Stimulated activated CD4-positive, alpha-beta T cell treated with anti-CD3 and anti-CD28 coated beads, Interleukin-15, amount 100 ng/mL, for 48 hours (primary cell): Measurements from ENCODE around the gene ASTN2.

Experiments used
- DNase-seq, 2 donors: peaks; one replicate each; pipeline ENCODE4 v3.0.0-alpha.2; 2020; ENCODE audit warnings: low read depth in 2 of 2

The ASTN2 gene

DNA sequence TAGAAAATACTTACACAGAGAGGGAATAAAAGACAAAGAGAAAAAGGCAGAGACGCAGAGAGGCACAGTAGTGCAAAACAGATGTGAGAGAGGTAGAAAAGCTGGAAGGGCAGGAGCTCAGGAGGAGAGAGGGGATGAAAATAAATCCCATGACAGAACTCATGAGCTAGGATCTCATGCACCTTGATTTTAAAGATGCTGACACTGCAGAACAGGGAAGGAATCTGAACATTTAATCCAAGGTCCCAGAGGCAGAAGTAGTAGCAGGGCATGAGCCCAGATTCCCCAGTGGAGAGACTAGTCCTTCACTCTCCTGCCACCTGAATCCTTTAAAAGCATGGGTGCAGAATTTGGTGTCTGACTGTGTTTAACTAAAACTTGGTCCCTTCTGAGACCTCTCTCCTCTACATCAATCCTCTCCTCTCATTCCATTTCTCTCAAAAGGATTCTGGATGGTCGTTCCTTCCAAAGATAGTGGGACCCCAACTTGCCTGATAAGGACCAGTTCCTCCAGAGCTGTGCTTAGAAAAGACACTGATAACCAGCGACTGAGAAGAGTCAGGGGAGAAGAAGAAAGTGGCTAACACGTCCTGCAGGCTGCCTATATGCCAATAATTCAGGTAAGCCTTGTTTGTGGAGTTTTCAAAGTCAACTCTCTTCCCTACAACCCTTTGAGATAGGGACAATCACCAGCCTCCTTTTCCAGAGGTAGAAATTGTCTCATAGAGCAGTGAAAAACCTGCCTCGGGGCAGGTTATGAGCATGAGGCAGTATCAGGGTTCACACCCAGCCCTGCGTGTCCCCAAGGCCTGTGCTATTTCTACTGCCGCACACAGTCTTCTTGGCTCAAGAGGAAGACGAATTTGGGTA lies 931.0 kb downstream of the ASTN2 start:
- DNase-seq = no peak

DNA sequence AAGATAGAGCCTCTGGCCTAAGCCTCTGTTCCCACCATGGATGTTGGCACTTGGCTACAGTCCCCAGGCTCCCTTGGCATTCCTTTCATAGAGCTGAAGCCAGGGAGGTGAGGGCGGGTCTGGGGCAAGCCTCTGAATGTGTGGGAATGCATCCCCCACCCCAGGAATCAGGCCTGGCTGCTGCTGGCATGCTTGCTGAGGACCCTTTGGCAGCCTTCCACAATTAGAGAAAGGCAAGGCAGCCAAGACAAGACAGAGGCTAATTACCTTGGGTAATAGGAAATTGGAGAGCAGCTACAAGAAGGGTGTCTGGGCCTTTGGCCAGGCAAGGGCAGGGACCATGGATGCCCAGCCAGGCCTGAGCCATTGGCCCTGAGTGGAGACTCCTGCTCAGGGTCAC lies 932.1 kb downstream of the ASTN2 start:
- DNase-seq = no peak

- DNase-seq = no peak
Measured at GRCh38 chr9:116480700-116481099, 934.2 kb downstream of the ASTN2 start.

- no peak for DNase-seq
Measured at GRCh38 chr9:116479967-116480366, 934.9 kb downstream of the ASTN2 start.

DNA sequence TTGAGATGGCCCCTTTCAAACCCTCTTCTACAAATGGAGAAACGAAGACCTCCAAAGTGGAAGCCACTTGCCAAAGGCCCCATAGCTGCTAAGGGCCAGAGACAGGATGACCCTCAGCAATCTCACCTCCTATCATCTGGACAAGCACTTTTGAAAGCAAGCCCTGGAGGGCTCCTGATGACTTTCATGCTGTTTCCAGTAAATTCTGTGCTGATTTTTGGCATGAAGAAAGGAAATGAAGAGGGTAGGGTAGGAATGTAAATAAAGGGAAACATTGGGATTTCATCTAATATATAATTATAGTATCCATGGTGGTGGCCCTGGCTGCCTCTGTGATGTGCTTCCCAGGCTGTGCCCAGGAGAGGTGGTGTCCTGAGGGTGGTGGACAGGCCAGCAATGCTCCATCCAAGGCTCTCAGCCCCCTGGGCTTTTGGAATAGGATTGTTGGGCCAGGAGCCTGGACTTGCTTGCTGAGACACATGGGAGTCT lies 935.8 kb downstream of the ASTN2 start:
- DNase-seq = no peak

DNA sequence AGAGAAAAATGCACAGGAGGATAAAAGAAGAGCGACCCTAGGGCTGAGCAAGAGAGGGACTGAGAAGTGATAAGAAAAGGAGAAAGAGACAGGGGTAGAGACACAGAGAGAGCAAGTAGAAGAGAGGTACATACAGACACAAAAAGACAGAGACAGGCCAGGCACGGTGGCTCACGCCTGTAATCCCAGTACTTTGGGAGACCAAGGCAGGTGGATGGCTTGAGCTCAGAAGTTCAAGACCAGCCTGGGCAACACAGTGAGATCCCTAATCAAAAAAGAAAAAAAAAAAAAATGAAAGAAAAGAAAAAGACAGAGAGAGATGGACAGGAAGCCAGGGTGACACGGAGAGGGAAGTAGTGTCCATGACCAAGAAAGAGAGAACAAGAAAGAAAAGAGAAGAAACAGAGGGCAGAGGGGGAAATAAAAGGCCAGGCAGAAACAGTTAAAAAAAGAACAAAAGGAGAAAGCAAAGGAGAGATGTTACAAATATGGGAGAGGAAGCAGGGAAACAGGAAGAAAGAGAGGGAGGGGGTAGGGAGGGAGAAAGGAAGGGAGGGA lies 937.2 kb downstream of the ASTN2 start:
- DNase-seq = no peak

GRCh38 chr9:116476935-116477381 lies 937.9 kb downstream of the ASTN2 start:
- no peak for DNase-seq

DNA sequence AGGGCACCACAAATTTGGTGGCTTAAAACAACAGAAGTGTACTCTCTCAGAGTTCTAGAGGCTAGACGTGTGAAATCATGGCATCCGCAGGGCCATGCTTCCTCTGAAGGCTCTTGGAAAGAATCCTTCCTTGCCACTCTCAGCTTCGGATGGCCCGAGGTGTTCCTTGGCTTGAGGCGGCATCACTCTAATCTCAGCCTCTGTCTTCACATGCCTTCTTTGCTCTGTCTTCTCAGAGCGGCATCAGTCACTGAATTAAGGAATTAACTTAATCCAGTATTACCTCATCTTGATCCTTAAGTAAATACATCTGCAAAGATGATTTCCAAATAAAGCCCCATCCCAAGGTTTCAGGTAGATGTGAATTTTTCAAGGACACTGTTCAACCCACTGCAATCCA lies 938.9 kb downstream of the ASTN2 start:
- DNase-seq = no peak

DNA sequence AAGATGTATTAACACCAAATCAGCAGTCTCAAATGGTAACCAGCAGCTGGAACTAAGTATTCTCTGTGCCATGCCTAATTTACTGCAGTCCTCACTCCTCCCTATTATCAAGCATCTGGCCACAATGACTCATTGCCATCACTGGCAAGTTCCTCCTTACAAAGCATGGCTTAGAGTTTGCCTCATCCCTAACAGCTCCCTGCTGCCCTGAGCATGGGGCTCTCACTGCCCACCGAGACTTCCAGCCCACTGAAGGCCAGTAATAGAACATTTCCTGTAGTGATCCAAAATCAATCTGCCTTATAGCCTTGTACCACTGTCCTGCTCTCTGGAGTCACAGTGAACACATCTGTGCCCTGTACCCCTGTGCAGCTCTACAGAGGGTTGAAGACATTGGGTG lies 939.7 kb downstream of the ASTN2 start:
- no peak for DNase-seq

DNA sequence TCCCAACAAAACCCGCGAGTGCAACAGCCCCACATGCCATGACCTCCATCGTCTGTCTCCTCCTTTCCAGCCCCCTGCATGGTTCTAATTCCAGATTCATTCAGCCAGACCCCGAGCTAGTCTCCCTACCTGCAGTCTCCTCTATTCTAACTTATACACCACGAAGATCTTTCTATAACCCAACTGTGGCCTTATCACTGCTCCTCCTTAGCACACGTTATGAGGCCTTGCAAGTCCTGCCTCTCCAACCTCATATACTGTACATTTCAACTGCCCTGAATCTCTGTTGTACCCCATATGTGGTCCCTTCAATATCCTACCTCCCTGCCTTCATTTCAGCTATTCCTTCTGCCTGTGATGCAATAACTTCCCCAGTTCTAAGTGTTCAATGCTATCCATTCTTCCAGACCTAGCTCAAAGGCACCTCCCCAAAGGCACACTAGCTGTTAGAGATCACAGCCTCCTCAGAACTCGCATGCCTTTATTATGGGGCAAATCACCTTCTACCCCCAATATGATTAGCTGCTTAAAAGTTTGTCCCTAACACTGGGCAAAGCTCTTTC lies 942.8 kb downstream of the ASTN2 start:
- no peak for DNase-seq

DNA sequence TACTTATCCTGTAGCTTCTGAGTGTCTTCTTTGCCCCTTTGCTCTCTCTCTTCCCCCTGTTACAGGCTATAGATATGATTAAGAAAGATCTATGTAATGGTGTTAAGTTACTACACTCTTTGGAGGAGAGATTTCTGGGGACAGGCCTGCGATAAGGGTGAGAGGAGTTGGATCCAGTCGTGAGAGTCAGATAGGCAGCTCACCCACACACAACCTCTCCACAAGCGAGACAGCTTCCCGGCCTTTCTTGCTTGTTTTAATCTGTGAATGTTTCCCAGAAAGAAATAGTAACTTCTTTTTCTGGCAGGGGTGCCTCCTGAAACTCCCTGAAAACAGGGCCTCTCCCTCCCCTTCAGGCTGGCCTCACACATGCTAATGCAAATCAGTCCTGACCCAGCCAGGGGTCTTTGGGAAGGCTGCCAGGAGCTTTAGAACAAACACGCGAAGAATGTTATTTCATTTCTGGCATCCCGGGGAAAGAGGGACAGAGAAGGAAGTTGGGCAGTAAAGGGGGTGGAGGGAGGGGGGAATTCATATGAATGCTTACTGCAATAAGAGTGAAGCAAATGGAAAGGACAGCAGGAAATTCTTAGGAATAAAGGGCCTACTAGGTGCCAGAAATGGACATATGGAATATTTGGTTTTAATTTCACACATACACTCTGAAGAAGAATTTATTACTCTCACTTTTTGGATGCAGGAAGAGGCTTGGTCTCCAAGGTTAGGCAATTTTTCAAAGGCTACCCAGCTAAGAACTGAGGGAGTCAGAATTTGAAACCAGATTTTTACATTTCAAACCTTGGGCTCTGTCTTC lies 943.6 kb downstream of the ASTN2 start:
- DNase-seq = no peak

DNA sequence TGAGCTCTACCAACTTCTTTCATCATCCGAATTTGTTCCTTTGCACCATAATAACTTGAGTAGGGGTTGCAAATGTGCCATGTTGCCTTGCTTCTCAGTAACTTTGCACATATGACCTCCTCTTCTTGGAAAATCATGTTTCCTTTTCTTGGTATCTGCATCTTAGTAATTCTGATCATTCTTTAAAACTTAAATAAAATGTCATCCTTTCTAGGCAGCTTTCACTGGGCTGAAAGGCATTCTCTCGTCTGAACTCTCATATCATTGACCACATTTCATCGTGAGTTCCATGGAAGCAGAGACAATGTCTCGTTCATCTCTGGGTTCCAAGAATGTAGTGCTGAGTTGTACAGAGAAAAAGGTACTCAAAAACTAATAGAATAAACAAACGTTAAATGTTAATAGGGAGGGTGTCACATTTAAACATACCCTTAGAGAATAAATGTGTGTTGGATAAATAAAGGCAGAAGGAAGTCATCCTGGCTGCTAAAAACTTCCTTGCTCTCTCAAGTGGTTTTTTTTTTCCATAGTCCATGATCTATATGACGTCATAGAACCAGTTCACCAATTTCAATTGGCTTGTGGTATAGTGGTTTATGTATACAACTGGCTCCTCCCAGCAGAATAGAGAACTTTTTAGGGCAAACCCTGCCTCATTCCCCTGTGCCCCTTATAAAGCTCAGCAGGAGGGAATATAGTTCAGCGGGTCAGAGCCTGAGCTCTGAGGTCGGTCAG lies 945.9 kb downstream of the ASTN2 start:
- DNase-seq = no peak

DNA sequence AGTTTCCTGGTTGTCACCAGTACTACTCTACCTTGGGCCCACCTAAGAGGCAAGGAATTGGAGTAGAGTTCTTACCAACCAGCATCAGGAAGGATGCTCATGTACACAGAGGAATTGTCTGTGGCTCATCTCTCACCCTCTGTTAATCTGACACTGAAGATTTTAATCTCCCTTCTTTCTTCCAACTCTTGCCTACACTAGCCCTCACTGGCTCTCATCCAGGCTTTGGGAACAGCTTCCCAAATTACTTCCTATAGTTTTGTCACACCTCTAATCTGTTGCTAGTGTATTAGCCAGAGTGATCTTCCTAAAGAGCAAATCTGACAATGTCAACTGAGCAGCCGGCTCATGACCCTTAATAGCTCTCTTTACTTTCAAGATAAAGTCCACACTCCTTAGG lies 946.5 kb downstream of the ASTN2 start:
- no peak for DNase-seq

DNA sequence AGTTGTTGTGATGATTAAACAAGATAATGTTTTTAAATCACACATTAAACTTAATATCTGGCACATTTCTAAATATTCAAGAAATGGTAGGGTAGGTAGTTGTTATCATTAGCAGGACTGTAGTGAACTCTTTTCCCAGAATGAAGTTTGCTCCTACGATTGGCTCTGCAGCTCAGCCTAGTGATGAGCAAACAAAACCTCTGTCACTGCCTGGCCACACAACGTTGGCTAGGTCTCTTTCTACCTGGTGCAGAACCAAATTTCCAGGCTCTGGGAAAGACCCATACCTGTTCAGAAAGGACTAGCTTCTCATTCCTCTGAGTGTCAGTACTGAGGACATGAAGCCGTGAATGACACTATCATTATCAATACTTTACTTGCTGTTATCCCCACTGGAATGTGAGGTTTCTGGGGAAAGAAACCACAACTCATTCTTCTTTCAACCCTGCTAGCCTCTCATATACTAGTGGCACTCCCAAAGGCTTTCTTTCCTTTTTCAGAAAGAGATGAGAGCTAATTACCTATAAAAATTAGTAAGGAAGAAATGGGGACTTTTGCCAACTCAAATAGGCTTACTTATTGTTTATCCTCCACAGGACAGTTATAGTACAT lies 947.0 kb downstream of the ASTN2 start:
- no peak for DNase-seq

GRCh38 chr9:116466271-116467235 lies 948.3 kb downstream of the ASTN2 start:
- no peak for DNase-seq

DNA sequence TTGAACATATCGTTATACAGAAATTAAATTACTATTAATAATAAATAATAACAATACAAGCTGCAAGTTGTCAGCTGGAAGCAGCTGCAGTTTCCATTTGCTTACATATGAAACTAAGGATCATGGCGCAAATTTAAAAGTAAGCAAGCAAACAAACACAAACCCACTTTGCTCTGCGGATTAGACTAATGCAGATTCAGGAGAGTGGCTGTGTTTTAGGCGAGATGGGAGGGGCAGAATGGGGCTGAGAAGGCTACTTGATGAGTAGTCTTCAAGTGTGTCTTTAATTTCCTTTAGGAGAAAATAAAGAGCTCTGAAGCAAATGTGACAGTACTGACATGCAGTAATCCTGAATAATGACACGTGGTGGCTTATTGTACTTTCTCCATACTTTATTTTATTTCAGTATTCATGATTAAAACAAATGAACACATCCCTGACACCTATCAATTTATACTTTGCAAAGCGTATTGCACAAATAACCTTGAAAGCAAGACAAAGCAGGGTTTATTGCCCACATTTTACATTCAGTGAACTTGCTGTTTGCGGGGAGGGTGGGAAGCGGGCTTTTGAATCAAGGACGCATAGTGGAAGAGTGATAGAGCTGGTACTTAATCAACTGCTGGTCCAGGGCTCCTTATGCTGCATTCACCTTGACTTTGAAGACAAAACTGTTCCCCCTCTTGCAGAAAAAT lies 949.1 kb downstream of the ASTN2 start:
- no peak for DNase-seq

DNA sequence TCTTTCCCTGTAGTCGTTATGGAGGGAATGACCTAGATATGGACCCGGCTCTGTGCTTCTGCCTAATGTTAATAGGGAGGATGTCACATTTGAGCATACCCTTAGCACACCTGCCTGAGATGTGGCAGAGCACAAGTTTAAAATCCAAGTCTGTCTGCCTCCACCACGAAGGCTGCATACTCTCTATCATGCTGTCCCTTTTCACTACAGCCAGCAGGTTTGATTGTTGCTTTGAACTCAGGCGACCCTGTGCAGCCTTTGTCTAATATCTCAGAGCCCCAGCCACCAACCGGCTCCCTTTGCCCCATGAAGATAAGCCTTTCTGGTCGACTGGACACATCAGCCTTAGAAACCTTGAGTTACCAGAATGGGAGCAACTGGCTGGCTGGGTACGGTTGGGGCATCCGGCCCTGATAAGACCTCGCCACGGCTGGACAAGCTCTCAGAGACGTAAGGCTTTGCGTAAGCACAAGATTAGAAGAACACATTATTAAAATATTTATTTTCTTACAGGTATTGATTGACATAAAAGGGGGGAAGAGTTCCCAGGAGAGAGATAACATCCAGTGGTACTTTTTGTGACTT lies 949.8 kb downstream of the ASTN2 start:
- no peak for DNase-seq

- DNase-seq = no peak
Measured at GRCh38 chr9:116464423-116464822, 950.4 kb downstream of the ASTN2 start.

- no peak for DNase-seq
Measured at GRCh38 chr9:116461632-116462031, 953.2 kb downstream of the ASTN2 start.
